Suprapubic skin (tissue), 4 donors: ENCODE data around the gene CTU2. TPM values are rescaled to one million over a fixed set of nuclear protein-coding genes. Genes with fewer than 3 reads are reported as not detected.

ENCODE experiments used
- DNase-seq, 2 donors: peaks; one replicate each; pipeline ENCODE4 v3.0.0-alpha.2; 2019; ENCODE audit warnings: low spot score in 2 of 2
- H3K27ac ChIP-seq: fragments of 200-600 bp; sonication (generic); one replicate; pipeline ENCODE4 v1.5.1; 2019
- H3K27me3 ChIP-seq: fragments of 200-600 bp; sonication (generic); one replicate; pipeline ENCODE4 v1.5.1; 2019
- H3K36me3 ChIP-seq: fragments of 200-600 bp; sonication (generic); one replicate; pipeline ENCODE4 v1.5.1; 2019
- H3K4me1 ChIP-seq: fragments of 200-600 bp; sonication (generic); one replicate; pipeline ENCODE4 v1.5.1; 2019
- H3K4me3 ChIP-seq: fragments of 200-600 bp; sonication (generic); one replicate; pipeline ENCODE4 v1.5.1; 2019; ENCODE audit warnings: mild to moderate bottlenecking
- H3K9me3 ChIP-seq: fragments of 200-600 bp; sonication (generic); one replicate; pipeline ENCODE4 v1.5.1; 2019
- CTCF ChIP-seq, 2 donors: fragments of 200-600 bp in 1 of 2; fragments of 450-650 bp in 1 of 2; sonication (generic) in 1 of 2; IDR thresholded peaks; one replicate each; pipeline ENCODE4 v1.5.1; 2016 to 2019; ENCODE audit warnings: antibody characterized with exemption in 2 of 2, mild to moderate bottlenecking in 1 of 2, moderate library complexity in 1 of 2
- EP300 ChIP-seq: sonication (generic); formaldehyde crosslinking; IDR thresholded peaks from one replicate; pipeline ENCODE4 v1.6.1; 2017; ENCODE audit warnings: antibody characterized with exemption
- POLR2A ChIP-seq, 2 donors: fragments of 450-650 bp; IDR thresholded peaks; one replicate each; pipeline ENCODE4 v1.6.1; 2017; ENCODE audit warnings: antibody characterized with exemption in 2 of 2, mild to moderate bottlenecking in 2 of 2, moderate library complexity in 2 of 2
- POLR2AphosphoS5 ChIP-seq, 3 donors: sonication (generic); formaldehyde crosslinking; IDR thresholded peaks; one replicate each; pipeline ENCODE4 v1.6.1; 2017; ENCODE audit warnings: antibody characterized with exemption in 3 of 3
- WGBS: methylation state at CpG from one replicate; pipeline ENCODE4 v1.1.5; 2018; 5-methylcytosine and 5-hydroxymethylcytosine counted together
- total RNA-seq, 4 donors: library from RNA; depleted of rRNA; stranded (reverse); fragments of >200 nt; gene quantifications; one replicate each; pipeline ENCODE4 v1.1.0, GENCODE V29; 2016

Gene CTU2
- total RNA-seq, 4 donors from 2014 or later = 7.8 to 17.8 (median 10.9) TPM

GRCh38 chr16:88741368-88741767 is 35.1 kb downstream of the CTU2 start:
- no peak overlapping the region for H3K27ac ChIP-seq
- peaks cover 31% of the 10 kb centered on the region for H3K36me3 ChIP-seq
- DNase-seq = no peak
- no peaks in the 10 kb centered on the region for H3K9me3 ChIP-seq
- H3K27me3 ChIP-seq = no peaks in the 10 kb centered on the region
- 88% methylated on average over 17 of the region's 17 CpGs for WGBS
- peaks cover 41% of the 10 kb centered on the region for H3K4me1 ChIP-seq
- TF ChIP-seq CTCF (IDR thresholded peaks at IDR 0.05) (no peak), POLR2AphosphoS5 (IDR thresholded peaks at IDR 0.05) (no peak), EP300 (no peak), POLR2A (IDR thresholded peaks at IDR 0.05) (no peak)
- H3K4me3 ChIP-seq = no peak overlapping the region

GRCh38 chr16:88742896-88743605 is 36.7 kb downstream of the CTU2 start:
- 75% methylated on average over 8 of the region's 19 CpGs for WGBS
- DNase-seq = no peak
- TF ChIP-seq POLR2A (IDR thresholded peaks at IDR 0.05) (no peak), CTCF (IDR thresholded peaks at IDR 0.05) (no peak), EP300 (no peak), POLR2AphosphoS5 (IDR thresholded peaks at IDR 0.05) (no peak)
- H3K9me3 ChIP-seq = no peaks in the 10 kb centered on the region
- peaks cover 50% of the 10 kb centered on the region for H3K4me1 ChIP-seq
- no peak overlapping the region for H3K27ac ChIP-seq
- no peak overlapping the region for H3K4me3 ChIP-seq
- peaks cover 26% of the 10 kb centered on the region for H3K36me3 ChIP-seq
- H3K27me3 ChIP-seq = no peaks in the 10 kb centered on the region

- peak in 1 of 2 donors; percentile 87 for DNase-seq
- no peaks in the 10 kb centered on the region for H3K9me3 ChIP-seq
- H3K27me3 ChIP-seq = no peaks in the 10 kb centered on the region
- no peak overlapping the region for H3K4me3 ChIP-seq
- TF ChIP-seq CTCF (IDR thresholded peaks at IDR 0.05) = peak; percentile 75 to 90
- TF ChIP-seq POLR2A (IDR thresholded peaks at IDR 0.05) = no peak
- no peak overlapping the region for H3K27ac ChIP-seq
- peaks cover 24% of the 10 kb centered on the region for H3K36me3 ChIP-seq
- H3K4me1 ChIP-seq = peaks cover 46% of the 10 kb centered on the region
- 37% methylated on average over 9 of the region's 32 CpGs for WGBS
Observed at GRCh38 chr16:88743693-88744576, 37.6 kb downstream of the CTU2 start.

- no peak for DNase-seq
- Histone ChIP-seq H3K4me1 (peaks cover 37% of the 10 kb centered on the region), H3K4me3 (no peak overlapping the region), H3K27me3 (no peaks in the 10 kb centered on the region), H3K36me3 (peaks cover 23% of the 10 kb centered on the region), H3K27ac (no peak overlapping the region), H3K9me3 (no peaks in the 10 kb centered on the region)
- TF ChIP-seq EP300 (no peak), CTCF (IDR thresholded peaks at IDR 0.05) (no peak), POLR2AphosphoS5 (IDR thresholded peaks at IDR 0.05) (no peak), POLR2A (IDR thresholded peaks at IDR 0.05) (no peak)
- WGBS = 73% methylated on average over 27 of the region's 39 CpGs
Observed at GRCh38 chr16:88744577-88745521, 38.5 kb downstream of the CTU2 start.
